Stomach (tissue), 9 donors: Measurements from ENCODE around the gene PTPRD. TPM values are rescaled to one million over a fixed set of nuclear protein-coding genes. Genes with fewer than 3 reads are reported as not detected.
A peak's percentile ranks its signal among the peaks of the same experiment; 100 is the strongest.
"Not testable (repeated sequence)": the region's sequence is repeated elsewhere in the genome, so short reads cannot be mapped to it uniquely, and the experiment has no call there.

Experiments
- DNase-seq, 2 donors: peaks; one replicate each; pipeline versions ENCODE4 v3.0.0 to v3.0.0-alpha.2; 2013 to 2019
- H3K27ac ChIP-seq, 5 donors: fragments of 200-600 bp in 4 of 5; sonication (generic) in 4 of 5; one replicate each; pipeline ENCODE4 v1.5.1; 2013 to 2019; ENCODE audit warnings: mild to moderate bottlenecking in 1 of 5, moderate library complexity in 1 of 5
- H3K27me3 ChIP-seq, 3 donors: fragments of 200-600 bp; sonication (generic); one replicate each; pipeline ENCODE4 v1.5.1; 2017 to 2019; ENCODE audit warnings: mixed run types in 1 of 3
- H3K36me3 ChIP-seq, 4 donors: fragments of 200-600 bp; sonication (generic); 1 replicate in 3 of 4; 2 replicates in 1 of 4; pipeline ENCODE4 v1.5.1; 2016 to 2019
- H3K4me1 ChIP-seq, 4 donors: fragments of 200-600 bp; sonication (generic); one replicate each; pipeline ENCODE4 v1.5.1; 2016 to 2019
- H3K4me3 ChIP-seq, 4 donors: fragments of 200-600 bp; sonication (generic) in 3 of 4; one replicate each; pipeline ENCODE4 v1.5.1; 2016 to 2019; ENCODE audit warnings: mild to moderate bottlenecking in 1 of 4
- H3K9me3 ChIP-seq, 4 donors: fragments of 200-600 bp; sonication (generic); one replicate each; pipeline ENCODE4 v1.5.1; 2016 to 2019
- CTCF ChIP-seq, 7 experiments: fragments of 450-650 bp in 4 of 7; fragments of 200-600 bp in 3 of 7; sonication (generic) in 3 of 7; IDR thresholded peaks; one replicate each; pipeline ENCODE4 v1.5.1; 2016 to 2019; ENCODE audit warnings: antibody characterized with exemption in 7 of 7, control low read depth in 2 of 7, mild to moderate bottlenecking in 1 of 7
- EP300 ChIP-seq: sonication (generic); formaldehyde crosslinking; IDR thresholded peaks from one replicate; pipeline ENCODE4 v1.6.1; 2017; ENCODE audit warnings: antibody characterized with exemption
- POLR2A ChIP-seq, 4 donors: fragments of 450-650 bp; IDR thresholded peaks; one replicate each; pipeline ENCODE4 v1.6.1; 2016; ENCODE audit warnings: antibody characterized with exemption in 4 of 4, control low read depth in 2 of 4, mild to moderate bottlenecking in 1 of 4, moderate library complexity in 1 of 4
- POLR2AphosphoS5 ChIP-seq, 3 donors: sonication (generic); formaldehyde crosslinking; IDR thresholded peaks; one replicate each; pipeline ENCODE4 v1.6.1; 2016; ENCODE audit warnings: antibody characterized with exemption in 3 of 3
- WGBS, 5 donors: extraction: QIAGEN DNeasy Blood & Tissue Kit in 3 of 5; methylation state at CpG; one replicate each; pipeline versions ENCODE4 v1.1.5 to v1.1.7; 2013 to 2018; 5-methylcytosine and 5-hydroxymethylcytosine counted together
- intact Hi-C: fragments of 100-400 bp; cut with DNase I; formaldehyde crosslinking; loops from one replicate; pipeline ENCODE4 v1.15.1; 2023; ENCODE audit warnings: low total_unique reads
- polyA plus RNA-seq, 3 donors: library from polyadenylated mRNA; stranded (reverse); fragments of 200-250 nt; gene quantifications; one replicate each; pipeline ENCODE4 v1.2.3, GENCODE V29; 2013
- total RNA-seq, 5 donors: library from RNA; depleted of rRNA; stranded (reverse); fragments of >200 nt; gene quantifications; one replicate each; pipeline versions ENCODE4 v1.1.0 to v1.2.3, GENCODE V29; 2014 to 2016
- donor health status: healthy with polysubstance abuse.
- donor health status: Bipolar disorder and iron deficiency.
- donor health status: healthy.

Gene PTPRD
- total and polyA plus RNA-seq, 8 donors, result 0.12 to 53.1 (median 1.2) TPM

GRCh38 chr9:8924562-8924961, 1688.2 kb downstream of the PTPRD start:
- Histone ChIP-seq H3K4me3 (no peak overlapping the region), H3K27ac (no peak overlapping the region), H3K4me1 (no peaks in the 10 kb centered on the region), H3K36me3 (no peaks in the 10 kb centered on the region), H3K9me3 (no peaks in the 10 kb centered on the region), H3K27me3 (no peaks in the 10 kb centered on the region)
- TF ChIP-seq EP300 (no peak), CTCF (IDR thresholded peaks at IDR 0.05) (no peak), POLR2A (IDR thresholded peaks at IDR 0.05) (no peak), POLR2AphosphoS5 (IDR thresholded peaks at IDR 0.05) (no peak)
- no peak for DNase-seq
- WGBS, 5 donors, result 82 to 95% (median 87%) methylated on average over 2 of the region's 2 CpGs
- intact Hi-C loops, result no loop called here

- H3K27ac ChIP-seq, intact Hi-C loops, H3K9me3 ChIP-seq, DNase-seq, H3K27me3 ChIP-seq, H3K4me3 ChIP-seq, H3K4me1 ChIP-seq, H3K36me3 ChIP-seq: not testable (repeated sequence)
- 92 to 95% (median 93%) methylated on average over 19 of the region's 19 CpGs for WGBS, 5 donors
Observed at GRCh38 chr9:8920478-8921183, 1692.2 kb downstream of the PTPRD start.

- H3K4me3 ChIP-seq, result no peak overlapping the region
- intact Hi-C loops, result no loop called here
- WGBS, 5 donors, result 73 to 83% (median 79%) methylated on average over 7 of the region's 7 CpGs
Observed at GRCh38 chr9:8917956-8918739, 1694.7 kb downstream of the PTPRD start.

GRCh38 chr9:8916771-8917170, 1696.0 kb downstream of the PTPRD start:
- DNase-seq, result no peak
- no peak overlapping the region for H3K4me3 ChIP-seq
- 73 to 85% (median 80%) methylated on average over 2 of the region's 2 CpGs for WGBS, 5 donors
- H3K4me1 ChIP-seq, result no peaks in the 10 kb centered on the region
- no peaks in the 10 kb centered on the region for H3K27me3 ChIP-seq
- H3K36me3 ChIP-seq, result no peaks in the 10 kb centered on the region
- intact Hi-C loops, result no loop called here
- H3K9me3 ChIP-seq, result no peaks in the 10 kb centered on the region
- TF ChIP-seq POLR2AphosphoS5 (IDR thresholded peaks at IDR 0.05), result no peak
- TF ChIP-seq CTCF (IDR thresholded peaks at IDR 0.05), result no peak
- no peak for TF ChIP-seq EP300
- no peak overlapping the region for H3K27ac ChIP-seq

More at GRCh38 chr9:8917956-8918739, 1694.7 kb downstream of the PTPRD start:
- Histone ChIP-seq H3K27ac (no peak overlapping the region), H3K36me3 (no peaks in the 10 kb centered on the region), H3K9me3 (no peaks in the 10 kb centered on the region), H3K4me1 (no peaks in the 10 kb centered on the region), H3K27me3 (no peaks in the 10 kb centered on the region)
- peak in 1 of 2 donors; percentile 19 for DNase-seq
- TF ChIP-seq CTCF (IDR thresholded peaks at IDR 0.05) (no peak), EP300 (no peak), POLR2AphosphoS5 (IDR thresholded peaks at IDR 0.05) (no peak), POLR2A (IDR thresholded peaks at IDR 0.05) (no peak)

GRCh38 chr9:8907868-8908267, 1704.9 kb downstream of the PTPRD start:
- Histone ChIP-seq H3K36me3 (no peaks in the 10 kb centered on the region), H3K4me1 (peaks cover 0 to 4% (median 0%) of the 10 kb centered on the region in 4 donors), H3K27ac (no peak overlapping the region), H3K4me3 (no peak overlapping the region), H3K27me3 (no peaks in the 10 kb centered on the region), H3K9me3 (peaks cover 0 to 6% (median 0%) of the 10 kb centered on the region in 4 donors)
- intact Hi-C loops, result no loop called here
- DNase-seq, result no peak
- TF ChIP-seq CTCF (IDR thresholded peaks at IDR 0.05) (no peak), EP300 (no peak), POLR2AphosphoS5 (IDR thresholded peaks at IDR 0.05) (no peak), POLR2A (IDR thresholded peaks at IDR 0.05) (no peak)
